Mesendoderm (in vitro differentiated cells): ENCODE data around the gene TRAF3IP3.

Experiments
- DNase-seq: peaks from one replicate; pipeline ENCODE4 v3.0.0; 2013
- H2AK5ac ChIP-seq: 2 replicates; pipeline ENCODE4 v1.6.1; 2013; ENCODE audit warnings: low read length, inconsistent platforms
- H2BK120ac ChIP-seq: 2 replicates; pipeline ENCODE4 v1.6.1; 2013; ENCODE audit warnings: low read depth, mild to moderate bottlenecking, low read length, moderate library complexity, mixed read lengths
- H2BK15ac ChIP-seq: replicated peaks from 2 replicates; pipeline ENCODE4 v1.6.1; 2013; ENCODE audit warnings: low read depth, mild to moderate bottlenecking, moderate library complexity
- H2BK5ac ChIP-seq: 2 replicates; pipeline ENCODE4 v1.6.1; 2013; ENCODE audit warnings: low read length, inconsistent platforms
- H3K18ac ChIP-seq: 2 replicates; pipeline ENCODE4 v1.6.1; 2013; ENCODE audit warnings: mild to moderate bottlenecking, low read length, mixed read lengths
- H3K23ac ChIP-seq: one replicate; pipeline ENCODE4 v1.6.1; 2013; ENCODE audit warnings: low read length
- H3K27ac ChIP-seq: 2 replicates; pipeline ENCODE4 v1.5.1; 2013; ENCODE audit warnings: low read depth, mild to moderate bottlenecking, inconsistent platforms, low read length, moderate library complexity
- H3K27me3 ChIP-seq: 2 replicates; pipeline ENCODE4 v1.6.1; 2013; ENCODE audit warnings: low read length, control low read depth, mild to moderate bottlenecking, inconsistent platforms; ENCODE audit not compliant: insufficient read depth, poor library complexity
- H3K36me3 ChIP-seq: 2 replicates; pipeline ENCODE4 v1.6.1; 2013; ENCODE audit warnings: low read length, inconsistent platforms; ENCODE audit not compliant: control insufficient read depth, insufficient read depth
- H3K4ac ChIP-seq: one replicate; pipeline ENCODE4 v1.6.1; 2013; ENCODE audit warnings: low read depth, mild to moderate bottlenecking, low read length, moderate library complexity
- H3K4me1 ChIP-seq: 2 replicates; pipeline ENCODE4 v1.6.1; 2013; ENCODE audit warnings: low read depth, low read length, inconsistent platforms; ENCODE audit not compliant: control insufficient read depth
- H3K4me2 ChIP-seq: 2 replicates; pipeline ENCODE4 v1.6.1; 2013; ENCODE audit warnings: low read length
- H3K4me3 ChIP-seq: 2 replicates; pipeline ENCODE4 v1.5.1; 2013; ENCODE audit warnings: mild to moderate bottlenecking, low read length
- H3K56ac ChIP-seq: one replicate; pipeline ENCODE4 v1.6.1; 2013; ENCODE audit warnings: low read length
- H3K79me1 ChIP-seq: 2 replicates; pipeline ENCODE4 v1.6.1; 2013; ENCODE audit warnings: low read length, inconsistent platforms
- H3K79me2 ChIP-seq: 2 replicates; pipeline ENCODE4 v1.6.1; 2013; ENCODE audit warnings: mild to moderate bottlenecking, low read length; ENCODE audit not compliant: control insufficient read depth, insufficient read depth
- H3K9ac ChIP-seq: 2 replicates; pipeline ENCODE4 v1.6.1; 2013; ENCODE audit warnings: low read length, inconsistent platforms
- H4K5ac ChIP-seq: one replicate; pipeline ENCODE4 v1.6.1; 2013; ENCODE audit warnings: low read length
- H4K8ac ChIP-seq: one replicate; pipeline ENCODE4 v1.6.1; 2013; ENCODE audit warnings: low read depth, mild to moderate bottlenecking, control low read depth, low read length, moderate library complexity
- WGBS: extraction: QIAGEN DNeasy Blood & Tissue Kit; methylation state at CpG from one replicate; pipeline ENCODE4 v1.1.7; 2013; ENCODE audit warnings: low lambda C conversion rate, missing lambda C conversion rate; ENCODE audit not compliant: insufficient coverage; ENCODE audit errors: extremely low coverage; 5-methylcytosine and 5-hydroxymethylcytosine counted together

The TRAF3IP3 gene

DNA sequence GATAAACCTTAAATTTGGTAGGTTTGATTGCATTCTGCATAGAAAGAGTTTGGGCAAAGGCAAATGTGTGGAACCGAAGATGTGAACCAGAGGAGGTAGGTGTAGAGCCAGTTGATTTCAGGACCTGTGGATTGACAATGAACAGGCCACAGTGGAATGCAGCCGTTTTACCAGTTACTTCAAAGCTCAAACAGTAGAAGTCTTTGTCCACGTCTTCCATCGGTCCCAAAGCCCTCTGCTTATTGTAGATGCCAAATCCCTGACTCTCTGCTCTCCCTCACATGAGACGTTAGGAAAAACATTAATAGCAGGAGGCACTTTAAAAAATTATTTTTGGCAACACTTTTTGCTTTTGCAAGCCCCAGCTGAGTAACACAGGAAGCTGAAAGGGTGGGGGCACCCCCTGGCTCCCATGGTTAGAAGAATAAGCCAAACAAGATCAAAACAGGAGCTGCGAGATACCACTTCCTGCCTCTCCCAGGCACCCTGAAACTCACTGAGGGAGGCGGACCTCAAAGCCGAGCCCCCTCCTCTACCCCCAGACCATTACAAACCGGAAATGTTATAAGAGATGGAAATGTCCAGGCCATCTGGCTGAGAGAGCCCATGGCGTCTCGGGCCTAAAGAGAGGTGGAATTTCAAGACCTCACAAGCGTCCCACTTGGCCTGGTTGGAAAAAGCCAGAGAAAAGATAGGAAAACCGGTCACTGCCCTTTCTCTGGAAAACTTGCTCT lies 13.5 kb downstream of the TRAF3IP3 start:
- Histone ChIP-seq H3K4me2 (no peak overlapping the region), H2BK5ac (no peak overlapping the region), H3K23ac (no peak overlapping the region), H3K56ac (peak overlapping the region; percentile 1), H2AK5ac (no peak overlapping the region), H3K36me3 (no peaks in the 10 kb centered on the region), H3K79me1 (no peaks in the 10 kb centered on the region), H3K18ac (no peak overlapping the region), H2BK120ac (no peak overlapping the region), H4K5ac (no peak overlapping the region), H3K4me3 (no peak overlapping the region), H3K27ac (no peak overlapping the region), H3K27me3 (no peaks in the 10 kb centered on the region), H2BK15ac (no peak overlapping the region), H3K4me1 (peaks cover 5% of the 10 kb centered on the region), H3K4ac (no peak overlapping the region), H4K8ac (no peak overlapping the region), H3K79me2 (no peaks in the 10 kb centered on the region), H3K9ac (no peak overlapping the region)
- no CpG with 5 or more reads among the region's 13 CpGs for WGBS
- peak; percentile 34 for DNase-seq

GRCh38 chr1:209769971-209770370 lies 14.1 kb downstream of the TRAF3IP3 start:
- WGBS, result no CpG with 5 or more reads among the region's 7 CpGs
- Histone ChIP-seq H2AK5ac (no peak overlapping the region), H3K79me2 (no peaks in the 10 kb centered on the region), H2BK120ac (no peak overlapping the region), H3K4me3 (no peak overlapping the region), H3K79me1 (no peaks in the 10 kb centered on the region), H3K23ac (no peak overlapping the region), H2BK5ac (no peak overlapping the region), H3K4ac (no peak overlapping the region), H2BK15ac (no peak overlapping the region), H3K27ac (no peak overlapping the region), H4K8ac (no peak overlapping the region), H3K27me3 (no peaks in the 10 kb centered on the region), H3K36me3 (no peaks in the 10 kb centered on the region), H4K5ac (no peak overlapping the region), H3K4me1 (peaks cover 5% of the 10 kb centered on the region), H3K56ac (no peak overlapping the region), H3K18ac (no peak overlapping the region), H3K9ac (no peak overlapping the region), H3K4me2 (no peak overlapping the region)
- DNase-seq, result no peak

DNA sequence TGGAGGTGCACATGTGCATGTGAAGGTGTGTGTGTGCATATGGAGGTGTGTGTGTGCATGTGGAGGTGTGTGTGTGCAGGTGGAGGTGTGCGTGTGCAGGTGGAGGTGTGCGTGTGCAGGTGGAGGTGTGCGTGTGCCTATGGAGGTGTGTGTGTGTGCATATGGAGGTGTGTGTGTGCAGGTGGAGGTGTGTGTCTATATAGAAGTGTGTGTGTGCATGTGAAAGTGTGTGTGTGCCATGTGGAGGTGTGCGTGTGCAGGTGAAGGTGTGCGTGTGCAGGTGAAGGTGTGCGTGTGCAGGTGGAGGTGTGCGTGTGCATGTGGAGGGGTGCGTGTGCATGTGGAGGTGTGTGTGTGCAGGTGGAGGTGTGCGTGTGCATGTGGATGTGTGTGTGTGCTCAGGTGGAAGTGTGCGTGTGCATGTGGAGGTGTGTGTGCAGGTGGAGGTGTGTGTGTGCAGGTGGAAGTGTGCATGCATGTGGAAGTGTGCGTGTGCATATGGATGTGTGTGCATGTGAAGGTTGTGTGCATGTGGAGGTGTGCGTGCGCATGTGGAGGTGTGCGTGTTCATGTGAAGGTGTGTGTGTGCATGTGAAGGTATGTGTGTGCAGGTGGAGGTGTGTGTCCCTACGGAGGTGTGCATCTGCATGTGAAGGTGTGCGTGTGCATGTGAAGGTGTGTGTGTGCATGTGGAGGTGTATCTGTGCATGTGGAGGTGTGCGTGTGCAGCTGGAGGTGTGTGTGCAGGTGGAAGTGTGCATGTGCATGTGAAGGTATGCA lies 15.0 kb downstream of the TRAF3IP3 start:
- no peaks in the 10 kb centered on the region for H3K27me3 ChIP-seq
- WGBS, result no CpG with 5 or more reads among the region's 17 CpGs
- no peak overlapping the region for H3K23ac ChIP-seq
- no peak overlapping the region for H2BK5ac ChIP-seq
- H3K56ac ChIP-seq, result no peak overlapping the region
- H3K79me1 ChIP-seq, result no peaks in the 10 kb centered on the region
- H2BK120ac ChIP-seq, result no peak overlapping the region
- H3K79me2 ChIP-seq, result no peaks in the 10 kb centered on the region
- H3K9ac ChIP-seq, result no peak overlapping the region
- H2BK15ac ChIP-seq, result no peak overlapping the region
- peaks cover 5% of the 10 kb centered on the region for H3K4me1 ChIP-seq
- no peak overlapping the region for H3K4me3 ChIP-seq
- no peak overlapping the region for H3K27ac ChIP-seq
- H4K5ac ChIP-seq, result no peak overlapping the region
- no peak overlapping the region for H3K18ac ChIP-seq
- H2AK5ac ChIP-seq, result no peak overlapping the region
- no peak overlapping the region for H4K8ac ChIP-seq
- H3K36me3 ChIP-seq, result no peaks in the 10 kb centered on the region
- DNase-seq, result no peak
- no peak overlapping the region for H3K4ac ChIP-seq
- no peak overlapping the region for H3K4me2 ChIP-seq

DNA sequence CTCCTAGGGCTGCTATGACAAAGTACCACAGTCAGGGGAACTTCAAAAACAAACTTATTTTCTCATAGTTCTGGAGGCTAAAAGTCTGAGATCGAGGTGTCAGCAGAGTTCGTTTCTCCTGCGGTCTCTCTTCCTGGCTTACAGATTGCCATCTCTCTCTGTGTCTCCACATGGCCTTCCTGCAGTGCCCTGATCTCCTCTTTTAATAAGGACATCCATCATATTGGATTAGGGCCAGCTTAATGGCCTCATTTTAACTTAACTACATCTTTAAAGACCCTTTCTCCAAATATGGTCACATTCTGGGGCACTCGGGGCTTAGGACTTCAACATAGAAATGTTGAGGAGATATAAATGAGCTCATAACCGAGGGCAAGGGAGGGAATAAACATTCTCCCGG lies 16.3 kb downstream of the TRAF3IP3 start:
- H2BK15ac ChIP-seq, result no peak overlapping the region
- H3K56ac ChIP-seq, result no peak overlapping the region
- H3K4me2 ChIP-seq, result no peak overlapping the region
- no peaks in the 10 kb centered on the region for H3K27me3 ChIP-seq
- H3K79me1 ChIP-seq, result no peaks in the 10 kb centered on the region
- no peak for DNase-seq
- H4K8ac ChIP-seq, result no peak overlapping the region
- no peak overlapping the region for H2BK120ac ChIP-seq
- no peak overlapping the region for H3K9ac ChIP-seq
- no CpG with 5 or more reads among the region's 6 CpGs for WGBS
- no peak overlapping the region for H3K18ac ChIP-seq
- no peaks in the 10 kb centered on the region for H3K36me3 ChIP-seq
- H4K5ac ChIP-seq, result no peak overlapping the region
- no peaks in the 10 kb centered on the region for H3K79me2 ChIP-seq
- no peak overlapping the region for H2BK5ac ChIP-seq
- no peak overlapping the region for H2AK5ac ChIP-seq
- no peak overlapping the region for H3K27ac ChIP-seq
- H3K4me1 ChIP-seq, result peaks cover 5% of the 10 kb centered on the region
- H3K4me3 ChIP-seq, result no peak overlapping the region
- H3K23ac ChIP-seq, result no peak overlapping the region
- no peak overlapping the region for H3K4ac ChIP-seq

DNA sequence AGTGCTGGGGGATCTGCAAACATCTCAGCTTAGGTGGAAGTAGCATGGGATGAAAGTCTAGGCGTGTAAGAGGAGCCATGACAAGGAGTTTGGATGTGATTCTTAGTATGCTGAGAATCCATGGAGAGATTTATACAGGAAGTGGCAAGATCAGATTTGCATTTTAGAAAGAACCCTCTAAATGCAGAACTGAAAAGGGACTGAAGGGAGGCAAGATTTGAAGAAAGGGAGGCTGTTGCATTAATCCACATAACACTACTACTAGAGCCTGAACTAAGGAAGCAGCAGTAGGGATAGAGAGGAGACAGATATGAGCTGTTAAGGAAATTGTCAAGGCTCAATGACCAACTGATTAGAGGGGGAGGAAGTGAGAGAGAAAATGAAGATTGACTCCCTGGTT lies 18.7 kb downstream of the TRAF3IP3 start:
- no peaks in the 10 kb centered on the region for H3K27me3 ChIP-seq
- no peak overlapping the region for H3K4ac ChIP-seq
- H2BK5ac ChIP-seq, result no peak overlapping the region
- no peak overlapping the region for H3K9ac ChIP-seq
- H2AK5ac ChIP-seq, result no peak overlapping the region
- no peaks in the 10 kb centered on the region for H3K36me3 ChIP-seq
- H3K27ac ChIP-seq, result no peak overlapping the region
- H3K79me2 ChIP-seq, result no peaks in the 10 kb centered on the region
- H3K4me1 ChIP-seq, result no peaks in the 10 kb centered on the region
- H3K23ac ChIP-seq, result no peak overlapping the region
- no peak overlapping the region for H4K5ac ChIP-seq
- H3K18ac ChIP-seq, result no peak overlapping the region
- no peak overlapping the region for H3K4me3 ChIP-seq
- H3K79me1 ChIP-seq, result no peaks in the 10 kb centered on the region
- no peak overlapping the region for H2BK15ac ChIP-seq
- no peak overlapping the region for H2BK120ac ChIP-seq
- no peak overlapping the region for H3K56ac ChIP-seq
- no peak for DNase-seq
- no CpG with 5 or more reads among the region's 1 CpG for WGBS
- H3K4me2 ChIP-seq, result no peak overlapping the region
- no peak overlapping the region for H4K8ac ChIP-seq
